CD14-positive monocyte (primary cell): ENCODE measurements around the gene SH3GL3. TPM values are rescaled to one million over a fixed set of nuclear protein-coding genes. Genes with fewer than 3 reads are reported as not detected.

Experiments used
- DNase-seq, 3 donors: peaks; one replicate each; pipeline ENCODE4 v3.0.0-alpha.2; 2011 to 2022
- H2AFZ ChIP-seq: 2 replicates; pipeline ENCODE4 v1.6.0; 2012; ENCODE audit warnings: mild to moderate bottlenecking, low read depth, low read length, inconsistent platforms; ENCODE audit not compliant: insufficient read depth, poor library complexity, severe bottlenecking
- H3K27ac ChIP-seq, 2 donors: 1 replicate in 1 of 2; 2 replicates in 1 of 2; pipeline ENCODE4 v1.5.1; 2012 to 2013; ENCODE audit warnings: low read length in 2 of 2, control low read depth in 1 of 2, inconsistent platforms in 1 of 2, low read depth in 1 of 2, mild to moderate bottlenecking in 1 of 2
- H3K27me3 ChIP-seq, 2 donors: one replicate each; pipeline versions ENCODE4 v1.6.0 to v1.6.1; 2011 to 2013; ENCODE audit warnings: low read length in 2 of 2; ENCODE audit not compliant: control insufficient read depth in 2 of 2, insufficient read depth in 2 of 2
- H3K36me3 ChIP-seq, 2 donors: replicated peaks in 1 of 2; 1 replicate in 1 of 2; 2 replicates in 1 of 2; pipeline versions ENCODE4 v1.5.1 to v1.6.1; 2012 to 2013; ENCODE audit warnings: low read length in 2 of 2, control low read depth in 1 of 2, inconsistent platforms in 1 of 2, mild to moderate bottlenecking in 1 of 2; ENCODE audit not compliant: insufficient read depth in 2 of 2, control insufficient read depth in 1 of 2
- H3K4me1 ChIP-seq, 2 donors: 1 replicate in 1 of 2; 2 replicates in 1 of 2; pipeline versions ENCODE4 v1.5.1 to v1.6.1; 2012 to 2013; ENCODE audit warnings: low read length in 2 of 2, control low read depth in 1 of 2, inconsistent platforms in 1 of 2, mild to moderate bottlenecking in 1 of 2, moderate library complexity in 1 of 2; ENCODE audit not compliant: insufficient read depth in 2 of 2, control insufficient read depth in 1 of 2
- H3K4me2 ChIP-seq: replicated peaks from 2 replicates; pipeline ENCODE3; 2012; ENCODE audit warnings: low read length, moderate library complexity, mild to moderate bottlenecking; ENCODE audit not compliant: poor library complexity, severe bottlenecking; ENCODE audit errors: extremely low read depth
- H3K4me3 ChIP-seq, 3 experiments: fragments of 200-600 bp in 1 of 3; sonication (generic) in 1 of 3; replicated peaks in 1 of 3; 1 replicate in 2 of 3; 2 replicates in 1 of 3; pipeline ENCODE4 v1.5.1; 2011 to 2013; ENCODE audit warnings: low read length in 3 of 3, mild to moderate bottlenecking in 3 of 3, control low read depth in 2 of 3, low read depth in 2 of 3, inconsistent platforms in 1 of 3, moderate library complexity in 1 of 3
- H3K79me2 ChIP-seq: 2 replicates; pipeline ENCODE4 v1.6.0; 2012; ENCODE audit warnings: mild to moderate bottlenecking, control low read depth, inconsistent platforms, low read length, moderate library complexity; ENCODE audit not compliant: insufficient read depth
- H3K9ac ChIP-seq: 2 replicates; pipeline ENCODE4 v1.6.0; 2017; ENCODE audit warnings: low read length, mild to moderate bottlenecking; ENCODE audit not compliant: insufficient read depth, poor library complexity, severe bottlenecking
- H3K9me3 ChIP-seq, 2 donors: replicated peaks in 1 of 2; 1 replicate in 1 of 2; 2 replicates in 1 of 2; pipeline versions ENCODE4 v1.5.1 to v1.6.1; 2012 to 2013; ENCODE audit warnings: low read length in 2 of 2, control low read depth in 1 of 2; ENCODE audit not compliant: control insufficient read depth in 1 of 2, insufficient read depth in 1 of 2
- H4K20me1 ChIP-seq: 2 replicates; pipeline ENCODE4 v1.6.0; 2012; ENCODE audit warnings: mild to moderate bottlenecking, low read length, control low read depth, moderate library complexity; ENCODE audit not compliant: insufficient read depth
- H3K27ac Mint-ChIP-seq, 7 donors: one replicate each; pipeline ENCODE4 v1.8.0; 2020; ENCODE audit warnings: mild to moderate bottlenecking in 7 of 7, mixed read lengths in 7 of 7, moderate library complexity in 6 of 7, inconsistent platforms in 2 of 7
- H3K27me3 Mint-ChIP-seq, 3 donors: one replicate each; pipeline ENCODE4 v1.8.0; 2021 to 2022; ENCODE audit warnings: low read depth in 3 of 3, mild to moderate bottlenecking in 3 of 3, mixed read lengths in 3 of 3, moderate library complexity in 3 of 3, inconsistent platforms in 1 of 3
- H3K36me3 Mint-ChIP-seq, 2 donors: one replicate each; pipeline ENCODE4 v1.8.0; 2020; ENCODE audit warnings: mixed read lengths in 2 of 2, inconsistent platforms in 1 of 2, mild to moderate bottlenecking in 1 of 2
- H3K4me1 Mint-ChIP-seq: one replicate; pipeline ENCODE4 v1.8.0; 2020; ENCODE audit warnings: mild to moderate bottlenecking, mixed read lengths
- H3K4me3 Mint-ChIP-seq, 2 donors: one replicate each; pipeline ENCODE4 v1.8.0; 2020; ENCODE audit warnings: mild to moderate bottlenecking in 2 of 2, mixed read lengths in 2 of 2, moderate library complexity in 1 of 2
- H3K9me3 Mint-ChIP-seq, 7 donors: one replicate each; pipeline ENCODE4 v1.8.0; 2020 to 2022; ENCODE audit warnings: mixed read lengths in 7 of 7, mild to moderate bottlenecking in 6 of 7, moderate library complexity in 6 of 7, inconsistent platforms in 2 of 7
- CTCF ChIP-seq: fragments of 200-600 bp; IDR thresholded peaks from one replicate; pipeline ENCODE4 v1.8.0; 2022; ENCODE audit warnings: antibody characterized with exemption, mild to moderate bottlenecking
- WGBS: methylation state at CpG from one replicate; pipeline ENCODE4 v1.1.5; 2013; ENCODE audit warnings: missing lambda C conversion rate; ENCODE audit not compliant: insufficient coverage; 5-methylcytosine and 5-hydroxymethylcytosine counted together
- intact Hi-C, 2 donors: fragments of 100-400 bp; cut with micrococcal nuclease; formaldehyde crosslinking; loops; one replicate each; pipeline versions ENCODE4 v1.15.0 to v1.15.1; 2023
- polyA plus RNA-seq, 3 donors: library from polyadenylated mRNA; depleted of rRNA in 1 of 3; unstranded in 2 of 3; stranded (reverse) in 1 of 3; fragments of 300-500 nt in 2 of 3; fragments of >200 nt in 1 of 3; fragmentation: Illumina TruSeq in 2 of 3; gene quantifications; 1 replicate in 2 of 3; 2 replicates in 1 of 3; pipeline ENCODE4 v1.2.3, GENCODE V29; 2012 to 2021

SH3GL3 gene
- polyA plus RNA-seq, 3 donors, result not detected

DNA sequence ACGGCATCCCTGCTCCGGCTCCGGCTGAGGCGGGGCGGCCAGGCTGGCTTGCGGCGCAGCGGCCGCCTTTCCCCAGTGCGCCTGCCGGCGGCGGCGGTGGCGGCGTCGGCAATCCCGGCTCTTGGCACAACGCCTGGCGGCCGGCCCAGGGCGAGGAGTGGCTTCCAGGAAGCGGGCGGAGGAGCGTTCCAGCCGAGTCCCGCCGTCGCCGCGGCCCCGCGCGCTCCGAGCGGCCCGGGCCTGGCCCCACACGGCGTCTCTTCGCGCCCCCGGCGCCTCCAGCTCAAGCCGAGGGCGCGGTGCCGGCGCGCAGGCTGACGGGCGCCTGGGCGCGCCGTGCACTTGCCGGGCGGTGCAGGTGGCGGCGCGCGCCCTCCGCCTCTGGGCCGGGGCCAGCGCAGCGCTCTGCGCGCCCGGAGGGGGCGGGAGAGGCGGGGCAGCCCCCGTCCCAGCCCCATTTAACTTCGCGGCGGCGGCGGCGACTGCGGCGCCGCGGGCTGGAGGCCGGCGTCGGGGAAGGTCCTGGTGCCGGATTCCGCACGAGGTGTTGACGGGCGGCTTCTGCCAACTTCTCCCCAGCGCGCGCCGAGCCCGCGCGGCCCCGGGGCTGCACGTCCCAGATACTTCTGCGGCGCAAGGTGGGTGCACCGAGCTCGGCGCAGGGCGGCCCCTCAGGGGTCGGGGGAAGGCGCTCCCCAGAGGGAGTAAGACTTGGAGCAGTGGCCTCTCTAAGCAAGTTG lies 206.7 kb downstream of the SH3GL3 start, which contains the start of gene ADAMTSL3:
Gene ADAMTSL3, plus strand, starts transcription at position 485 of the 740 bp plus-strand sequence. CDS start 1,639 bp downstream, outside the sequence.
- Mint-ChIP-seq H3K36me3 (no peaks in the 10 kb centered on the region), H3K27me3 (peaks cover 38 to 41% (median 39%) of the 10 kb centered on the region in 3 donors), H3K4me1 (no peaks in the 10 kb centered on the region), H3K27ac (no peak within 1 kb of the TSS), H3K4me3 (peak within 1 kb of the TSS in 1 of 2 donors; percentile 72), H3K9me3 (peaks cover 0 to 4% (median 0%) of the 10 kb centered on the region in 7 donors)
- DNase-seq, result no peak
- TF ChIP-seq CTCF, result no peak
- no peaks in the 10 kb centered on the region for H3K36me3 ChIP-seq
- no peak within 1 kb of the TSS for H3K4me3 ChIP-seq
- no peak within 1 kb of the TSS for H3K4me2 ChIP-seq
- peaks cover 0 to 6% of the 10 kb centered on the region in 2 donors for H3K9me3 ChIP-seq
- H3K27me3 ChIP-seq, result peaks cover 9 to 37% of the 10 kb centered on the region in 2 donors
- intact Hi-C loops, result no loop called here
- H4K20me1 ChIP-seq, result no peaks in the 10 kb centered on the region
- H2AFZ ChIP-seq, result no peak within 1 kb of the TSS
- H3K9ac ChIP-seq, result no peak within 1 kb of the TSS
- 2% methylated on average over 105 of the region's 105 CpGs for WGBS
- no peaks in the 10 kb centered on the region for H3K79me2 ChIP-seq
- H3K4me1 ChIP-seq, result no peaks in the 10 kb centered on the region
- H3K27ac ChIP-seq, result no peak within 1 kb of the TSS

GRCh38 chr15:83654379-83655236 lies 207.5 kb downstream of the SH3GL3 start:
- Histone ChIP-seq H3K36me3 (no peaks in the 10 kb centered on the region), H3K27me3 (peaks cover 9 to 37% of the 10 kb centered on the region in 2 donors), H3K4me2 (no peak overlapping the region), H3K79me2 (no peaks in the 10 kb centered on the region), H3K27ac (no peak overlapping the region), H3K9ac (no peak overlapping the region), H3K9me3 (peaks cover 0 to 6% of the 10 kb centered on the region in 2 donors), H3K4me1 (no peaks in the 10 kb centered on the region), H3K4me3 (no peak overlapping the region), H4K20me1 (no peaks in the 10 kb centered on the region), H2AFZ (no peak overlapping the region)
- H3K36me3 Mint-ChIP-seq, result no peaks in the 10 kb centered on the region
- H3K27me3 Mint-ChIP-seq, result peaks cover 38 to 41% (median 39%) of the 10 kb centered on the region in 3 donors
- intact Hi-C loops, result no loop called here
- TF ChIP-seq CTCF, result no peak
- peak overlapping the region in 1 of 2 donors; percentile 72 for H3K4me3 Mint-ChIP-seq
- H3K4me1 Mint-ChIP-seq, result no peaks in the 10 kb centered on the region
- WGBS, result 9% methylated on average over 59 of the region's 67 CpGs
- peaks cover 0 to 4% (median 0%) of the 10 kb centered on the region in 7 donors for H3K9me3 Mint-ChIP-seq
- no peak for DNase-seq
- H3K27ac Mint-ChIP-seq, result no peak overlapping the region
